GM23338 (cell line): ENCODE measurements around the gene MESD.

Source experiments
- CREB1 ChIP-seq: fragments of 250-450 bp; sonication (Bioruptor Pico); IDR thresholded peaks from 2 replicates; pipeline ENCODE4 v1.5.0; 2020; ENCODE audit warnings: low read depth, mild to moderate bottlenecking, moderate library complexity
- EZH2 ChIP-seq: fragments of 200-600 bp; sonication (generic); IDR thresholded peaks from one replicate; pipeline ENCODE4 v1.8.0; 2017; ENCODE audit warnings: antibody characterized with exemption, mild to moderate bottlenecking, low read depth; ENCODE audit not compliant: unreplicated experiment
- POLR2AphosphoS5 ChIP-seq: IDR thresholded peaks from 2 replicates; pipeline ENCODE4 v1.6.1; 2016; ENCODE audit warnings: antibody characterized with exemption, low read depth
- ZNF331 ChIP-seq: fragments of 250-450 bp; sonication (Bioruptor Pico); IDR thresholded peaks from 2 replicates; pipeline ENCODE4 v1.5.0; 2020; ENCODE audit warnings: low read depth, mild to moderate bottlenecking, moderate library complexity
- TF ChIP-seq, protein P1 (sequence below): IDR thresholded peaks from one replicate; pipeline ENCODE4 v1.6.1; 2018; ENCODE audit warnings: antibody characterized with exemption; ENCODE audit not compliant: unreplicated experiment
- TF ChIP-seq, protein P2 (sequence below), 2 experiments: fragments of 200-600 bp in 1 of 2; sonication (generic) in 1 of 2; conservative IDR thresholded peaks; 2 replicates each; pipeline versions ENCODE4 v1.5.1 to v1.6.1; 2016 to 2017; ENCODE audit warnings: antibody characterized with exemption in 2 of 2, low read depth in 2 of 2, mild to moderate bottlenecking in 2 of 2, moderate library complexity in 1 of 2
- TF ChIP-seq, protein P3 (sequence below): fragments of 250-450 bp; sonication (Bioruptor Pico); IDR thresholded peaks from 2 replicates; pipeline ENCODE4 v1.5.0; 2020; ENCODE audit warnings: mild to moderate bottlenecking, moderate library complexity

DNA sequence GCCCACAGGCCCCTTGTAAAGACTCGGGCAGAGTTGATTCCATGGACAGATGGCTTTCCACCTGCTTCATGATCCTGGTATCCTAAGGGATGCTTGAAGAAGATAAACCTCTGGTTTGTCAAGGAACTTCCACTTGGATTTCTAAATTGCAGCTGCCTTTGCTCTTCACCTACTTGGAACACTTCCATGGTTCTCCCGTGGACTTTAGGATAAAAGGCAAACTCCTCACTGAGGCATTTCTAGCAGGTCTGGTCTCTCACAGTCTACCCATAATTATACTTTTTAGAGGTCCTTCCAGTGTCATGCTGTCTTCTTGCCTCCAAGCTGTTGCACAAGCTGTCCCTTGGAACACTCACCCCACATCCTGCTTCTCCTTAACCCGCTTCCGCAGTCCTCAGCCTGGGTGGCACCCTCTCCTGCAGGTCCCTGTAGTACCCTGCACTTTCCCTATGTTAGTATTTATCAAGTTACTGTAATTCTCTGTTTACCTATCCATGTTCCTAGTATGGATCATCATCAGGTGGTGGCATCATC, 23.8 kb upstream of the MESD start:
- TF ChIP-seq, protein P1, sequence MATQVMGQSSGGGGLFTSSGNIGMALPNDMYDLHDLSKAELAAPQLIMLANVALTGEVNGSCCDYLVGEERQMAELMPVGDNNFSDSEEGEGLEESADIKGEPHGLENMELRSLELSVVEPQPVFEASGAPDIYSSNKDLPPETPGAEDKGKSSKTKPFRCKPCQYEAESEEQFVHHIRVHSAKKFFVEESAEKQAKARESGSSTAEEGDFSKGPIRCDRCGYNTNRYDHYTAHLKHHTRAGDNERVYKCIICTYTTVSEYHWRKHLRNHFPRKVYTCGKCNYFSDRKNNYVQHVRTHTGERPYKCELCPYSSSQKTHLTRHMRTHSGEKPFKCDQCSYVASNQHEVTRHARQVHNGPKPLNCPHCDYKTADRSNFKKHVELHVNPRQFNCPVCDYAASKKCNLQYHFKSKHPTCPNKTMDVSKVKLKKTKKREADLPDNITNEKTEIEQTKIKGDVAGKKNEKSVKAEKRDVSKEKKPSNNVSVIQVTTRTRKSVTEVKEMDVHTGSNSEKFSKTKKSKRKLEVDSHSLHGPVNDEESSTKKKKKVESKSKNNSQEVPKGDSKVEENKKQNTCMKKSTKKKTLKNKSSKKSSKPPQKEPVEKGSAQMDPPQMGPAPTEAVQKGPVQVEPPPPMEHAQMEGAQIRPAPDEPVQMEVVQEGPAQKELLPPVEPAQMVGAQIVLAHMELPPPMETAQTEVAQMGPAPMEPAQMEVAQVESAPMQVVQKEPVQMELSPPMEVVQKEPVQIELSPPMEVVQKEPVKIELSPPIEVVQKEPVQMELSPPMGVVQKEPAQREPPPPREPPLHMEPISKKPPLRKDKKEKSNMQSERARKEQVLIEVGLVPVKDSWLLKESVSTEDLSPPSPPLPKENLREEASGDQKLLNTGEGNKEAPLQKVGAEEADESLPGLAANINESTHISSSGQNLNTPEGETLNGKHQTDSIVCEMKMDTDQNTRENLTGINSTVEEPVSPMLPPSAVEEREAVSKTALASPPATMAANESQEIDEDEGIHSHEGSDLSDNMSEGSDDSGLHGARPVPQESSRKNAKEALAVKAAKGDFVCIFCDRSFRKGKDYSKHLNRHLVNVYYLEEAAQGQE: no peak
- TF ChIP-seq CREB1 (CRISPR knock-in tag): no peak
- TF ChIP-seq, protein P2, sequence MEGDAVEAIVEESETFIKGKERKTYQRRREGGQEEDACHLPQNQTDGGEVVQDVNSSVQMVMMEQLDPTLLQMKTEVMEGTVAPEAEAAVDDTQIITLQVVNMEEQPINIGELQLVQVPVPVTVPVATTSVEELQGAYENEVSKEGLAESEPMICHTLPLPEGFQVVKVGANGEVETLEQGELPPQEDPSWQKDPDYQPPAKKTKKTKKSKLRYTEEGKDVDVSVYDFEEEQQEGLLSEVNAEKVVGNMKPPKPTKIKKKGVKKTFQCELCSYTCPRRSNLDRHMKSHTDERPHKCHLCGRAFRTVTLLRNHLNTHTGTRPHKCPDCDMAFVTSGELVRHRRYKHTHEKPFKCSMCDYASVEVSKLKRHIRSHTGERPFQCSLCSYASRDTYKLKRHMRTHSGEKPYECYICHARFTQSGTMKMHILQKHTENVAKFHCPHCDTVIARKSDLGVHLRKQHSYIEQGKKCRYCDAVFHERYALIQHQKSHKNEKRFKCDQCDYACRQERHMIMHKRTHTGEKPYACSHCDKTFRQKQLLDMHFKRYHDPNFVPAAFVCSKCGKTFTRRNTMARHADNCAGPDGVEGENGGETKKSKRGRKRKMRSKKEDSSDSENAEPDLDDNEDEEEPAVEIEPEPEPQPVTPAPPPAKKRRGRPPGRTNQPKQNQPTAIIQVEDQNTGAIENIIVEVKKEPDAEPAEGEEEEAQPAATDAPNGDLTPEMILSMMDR (conservative IDR thresholded peaks at IDR 0.05; ENCODE audit: low read depth in 2 of 2): no peak
- no peak for TF ChIP-seq ZNF331 (CRISPR knock-in tag)
- no peak for TF ChIP-seq POLR2AphosphoS5
- TF ChIP-seq EZH2: no peak
- TF ChIP-seq, protein P3, sequence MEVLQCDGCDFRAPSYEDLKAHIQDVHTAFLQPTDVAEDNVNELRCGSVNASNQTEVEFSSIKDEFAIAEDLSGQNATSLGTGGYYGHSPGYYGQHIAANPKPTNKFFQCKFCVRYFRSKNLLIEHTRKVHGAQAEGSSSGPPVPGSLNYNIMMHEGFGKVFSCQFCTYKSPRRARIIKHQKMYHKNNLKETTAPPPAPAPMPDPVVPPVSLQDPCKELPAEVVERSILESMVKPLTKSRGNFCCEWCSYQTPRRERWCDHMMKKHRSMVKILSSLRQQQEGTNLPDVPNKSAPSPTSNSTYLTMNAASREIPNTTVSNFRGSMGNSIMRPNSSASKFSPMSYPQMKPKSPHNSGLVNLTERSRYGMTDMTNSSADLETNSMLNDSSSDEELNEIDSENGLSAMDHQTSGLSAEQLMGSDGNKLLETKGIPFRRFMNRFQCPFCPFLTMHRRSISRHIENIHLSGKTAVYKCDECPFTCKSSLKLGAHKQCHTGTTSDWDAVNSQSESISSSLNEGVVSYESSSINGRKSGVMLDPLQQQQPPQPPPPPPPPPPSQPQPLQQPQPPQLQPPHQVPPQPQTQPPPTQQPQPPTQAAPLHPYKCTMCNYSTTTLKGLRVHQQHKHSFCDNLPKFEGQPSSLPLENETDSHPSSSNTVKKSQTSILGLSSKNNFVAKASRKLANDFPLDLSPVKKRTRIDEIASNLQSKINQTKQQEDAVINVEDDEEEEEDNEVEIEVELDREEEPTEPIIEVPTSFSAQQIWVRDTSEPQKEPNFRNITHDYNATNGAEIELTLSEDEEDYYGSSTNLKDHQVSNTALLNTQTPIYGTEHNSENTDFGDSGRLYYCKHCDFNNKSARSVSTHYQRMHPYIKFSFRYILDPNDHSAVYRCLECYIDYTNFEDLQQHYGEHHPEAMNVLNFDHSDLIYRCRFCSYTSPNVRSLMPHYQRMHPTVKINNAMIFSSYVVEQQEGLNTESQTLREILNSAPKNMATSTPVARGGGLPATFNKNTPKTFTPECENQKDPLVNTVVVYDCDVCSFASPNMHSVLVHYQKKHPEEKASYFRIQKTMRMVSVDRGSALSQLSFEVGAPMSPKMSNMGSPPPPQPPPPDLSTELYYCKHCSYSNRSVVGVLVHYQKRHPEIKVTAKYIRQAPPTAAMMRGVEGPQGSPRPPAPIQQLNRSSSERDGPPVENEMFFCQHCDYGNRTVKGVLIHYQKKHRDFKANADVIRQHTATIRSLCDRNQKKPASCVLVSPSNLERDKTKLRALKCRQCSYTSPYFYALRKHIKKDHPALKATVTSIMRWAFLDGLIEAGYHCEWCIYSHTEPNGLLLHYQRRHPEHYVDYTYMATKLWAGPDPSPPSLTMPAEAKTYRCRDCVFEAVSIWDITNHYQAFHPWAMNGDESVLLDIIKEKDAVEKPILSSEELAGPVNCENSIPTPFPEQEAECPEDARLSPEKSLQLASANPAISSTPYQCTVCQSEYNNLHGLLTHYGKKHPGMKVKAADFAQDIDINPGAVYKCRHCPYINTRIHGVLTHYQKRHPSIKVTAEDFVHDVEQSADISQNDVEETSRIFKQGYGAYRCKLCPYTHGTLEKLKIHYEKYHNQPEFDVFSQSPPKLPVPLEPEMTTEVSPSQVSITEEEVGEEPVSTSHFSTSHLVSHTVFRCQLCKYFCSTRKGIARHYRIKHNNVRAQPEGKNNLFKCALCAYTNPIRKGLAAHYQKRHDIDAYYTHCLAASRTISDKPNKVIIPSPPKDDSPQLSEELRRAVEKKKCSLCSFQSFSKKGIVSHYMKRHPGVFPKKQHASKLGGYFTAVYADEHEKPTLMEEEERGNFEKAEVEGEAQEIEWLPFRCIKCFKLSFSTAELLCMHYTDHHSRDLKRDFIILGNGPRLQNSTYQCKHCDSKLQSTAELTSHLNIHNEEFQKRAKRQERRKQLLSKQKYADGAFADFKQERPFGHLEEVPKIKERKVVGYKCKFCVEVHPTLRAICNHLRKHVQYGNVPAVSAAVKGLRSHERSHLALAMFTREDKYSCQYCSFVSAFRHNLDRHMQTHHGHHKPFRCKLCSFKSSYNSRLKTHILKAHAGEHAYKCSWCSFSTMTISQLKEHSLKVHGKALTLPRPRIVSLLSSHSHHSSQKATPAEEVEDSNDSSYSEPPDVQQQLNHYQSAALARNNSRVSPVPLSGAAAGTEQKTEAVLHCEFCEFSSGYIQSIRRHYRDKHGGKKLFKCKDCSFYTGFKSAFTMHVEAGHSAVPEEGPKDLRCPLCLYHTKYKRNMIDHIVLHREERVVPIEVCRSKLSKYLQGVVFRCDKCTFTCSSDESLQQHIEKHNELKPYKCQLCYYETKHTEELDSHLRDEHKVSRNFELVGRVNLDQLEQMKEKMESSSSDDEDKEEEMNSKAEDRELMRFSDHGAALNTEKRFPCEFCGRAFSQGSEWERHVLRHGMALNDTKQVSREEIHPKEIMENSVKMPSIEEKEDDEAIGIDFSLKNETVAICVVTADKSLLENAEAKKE (CRISPR knock-in tag): no peak
